Dermis lymphatic vessel endothelial cell (primary cell): ENCODE measurements around the gene CRYBA2. TPM values are rescaled to one million over a fixed set of nuclear protein-coding genes. Genes with fewer than 3 reads are reported as not detected.

Experiments
- total RNA-seq: library from RNA; depleted of rRNA; stranded (reverse); fragments of >200 nt; gene quantifications from 2 replicates; pipeline ENCODE4 v1.2.1, GENCODE V29; 2014

CRYBA2 gene
- total RNA-seq, result not detected in 2 replicates

GRCh38 chr2:218993345-218994315 lies at the start of gene CRYBA2:
CRYBA2 (minus strand) TSS chr2:218993422; CDS start chr2:218993176, 246 bp downstream.

GRCh38 chr2:219041252-219041651 lies 48.0 kb upstream of the CRYBA2 start, which contains the start of gene CFAP65:
CFAP65 (minus strand) TSS chr2:219041516; CDS start chr2:219039048, 2,468 bp downstream.

GRCh38 chr2:218985021-218985324 lies 8.2 kb downstream of the CRYBA2 start, which contains the start of gene FEV:
FEV (minus strand) TSS chr2:218985184; CDS start chr2:218985075, 109 bp downstream.

GRCh38 chr2:218959141-218959731 lies 34.0 kb downstream of the CRYBA2 start, which contains the start of gene CDK5R2:
CDK5R2 (plus strand) TSS chr2:218959666; CDS start chr2:218959821, 155 bp downstream.

Other genes with a start within 250 kb of the CRYBA2 start
- 8.3 and 12.7 TPM in 2 replicates for gene CYP27A1, start 211.3 kb downstream of the CRYBA2 start, total RNA-seq
- not detected in 2 replicates for gene PRKAG3, start 161.6 kb downstream of the CRYBA2 start, total RNA-seq
- gene WNT6, start 133.6 kb downstream of the CRYBA2 start, total RNA-seq, result not detected in 2 replicates
- not detected in 2 replicates for gene WNT10A, start 112.6 kb downstream of the CRYBA2 start, total RNA-seq
- not detected in 2 replicates for gene CDK5R2, start 33.8 kb downstream of the CRYBA2 start, total RNA-seq
- gene FEV, start 8.2 kb downstream of the CRYBA2 start, total RNA-seq, result not detected in 2 replicates
- not detected in 2 replicates for gene CFAP65, start 48.1 kb upstream of the CRYBA2 start, total RNA-seq
- gene IHH, start 67.5 kb upstream of the CRYBA2 start, total RNA-seq, result under 0.01 and 0.09 TPM in 2 replicates
- gene NHEJ1, start 167.4 kb upstream of the CRYBA2 start, total RNA-seq, result 17.4 and 18.0 TPM in 2 replicates
- 0.54 and 1.2 TPM in 2 replicates for gene SLC23A3, start 176.6 kb upstream of the CRYBA2 start, total RNA-seq
- 22.7 and 28.3 TPM in 2 replicates for gene CNPPD1, start 183.5 kb upstream of the CRYBA2 start, total RNA-seq
- 65.0 and 65.4 TPM in 2 replicates for gene RETREG2, start 184.9 kb upstream of the CRYBA2 start, total RNA-seq
- 19.2 and 30.6 TPM in 2 replicates for gene ZFAND2B, start 213.4 kb upstream of the CRYBA2 start, total RNA-seq
- gene ABCB6, start 225.5 kb upstream of the CRYBA2 start, total RNA-seq, result 18.7 and 25.5 TPM in 2 replicates
- gene ATG9A, start 236.2 kb upstream of the CRYBA2 start, total RNA-seq, result 41.2 and 43.8 TPM in 2 replicates
- 20.5 and 22.2 TPM in 2 replicates for gene ANKZF1, start 236.4 kb upstream of the CRYBA2 start, total RNA-seq